Activated CD8-positive, alpha-beta memory T cell treated with anti-CD3 and anti-CD28 coated beads for 36 hours (primary cell): ENCODE measurements around the gene NOTCH3. TPM values are rescaled to one million over a fixed set of nuclear protein-coding genes. Genes with fewer than 3 reads are reported as not detected.

Source experiments
- CTCF ChIA-PET: fragments of 350-600 bp; sonication (Branson Sonifier 250); formaldehyde crosslinking; loops from one replicate; lab custom pipeline; 2021; ENCODE audit warnings: antibody characterized with exemption; lab: Charles Lee
- POLR2A ChIA-PET: fragments of 350-600 bp; sonication (Branson Sonifier 250); formaldehyde crosslinking; loops from one replicate; lab custom pipeline; 2021; ENCODE audit warnings: antibody characterized with exemption; lab: Charles Lee
- total RNA-seq, 2 experiments: library from RNA; stranded (reverse); gene quantifications; one replicate each; pipeline ENCODE4 v1.2.3, GENCODE V29; 2021

The NOTCH3 gene
- total RNA-seq, 2 experiments from 2014 or later, result not detected

DNA sequence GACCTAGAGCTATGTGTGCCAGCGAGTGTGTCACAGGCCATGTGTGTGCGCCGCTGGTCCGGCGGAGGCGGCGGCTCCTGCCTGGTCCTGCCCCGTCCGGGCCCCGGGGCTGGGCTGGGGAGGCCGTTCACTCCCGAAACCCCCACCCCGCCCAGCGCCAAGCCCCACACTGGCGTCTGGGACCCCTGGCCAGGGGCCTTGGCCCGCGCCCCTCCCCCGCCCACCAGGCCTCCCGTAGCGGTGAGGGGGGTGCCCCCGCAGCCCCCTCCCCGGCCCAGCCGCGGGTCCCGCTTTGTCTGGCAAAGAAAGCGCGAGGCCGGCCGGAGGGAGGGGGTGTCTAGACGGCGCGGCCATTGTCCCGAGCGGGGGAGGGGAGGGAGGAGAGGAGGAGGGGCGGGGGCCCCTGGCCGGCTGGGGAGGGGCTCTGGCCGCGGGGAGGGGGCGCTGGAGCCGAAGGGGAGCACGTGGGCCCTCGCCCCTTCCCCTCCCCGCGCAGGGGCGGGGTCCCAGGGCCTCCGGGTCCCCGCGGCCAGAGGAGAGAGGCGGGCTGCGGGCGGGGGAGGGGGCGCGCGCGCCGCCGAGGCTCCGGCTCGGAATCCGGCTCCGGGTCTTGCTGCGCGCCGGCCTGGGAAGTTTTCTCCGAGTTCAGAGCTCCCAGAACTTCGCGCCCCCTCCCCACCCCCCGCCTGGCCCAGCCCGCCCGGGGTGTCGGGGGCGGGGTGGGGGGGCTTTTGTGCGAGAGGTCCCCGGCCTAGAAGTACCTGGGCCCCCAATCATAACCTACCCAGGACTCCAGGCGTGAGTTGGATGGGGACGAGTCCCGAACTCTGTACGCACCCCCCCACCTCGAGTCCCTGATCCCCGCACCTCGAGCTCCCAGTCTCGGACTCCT is 888 bp downstream of the NOTCH3 start:
- ChIA-PET CTCF (no interaction called here), POLR2A (no interaction called here)

- ChIA-PET POLR2A (no interaction called here), CTCF (no interaction called here)
Observed at GRCh38 chr19:15198951-15199660, 1.7 kb downstream of the NOTCH3 start.

DNA sequence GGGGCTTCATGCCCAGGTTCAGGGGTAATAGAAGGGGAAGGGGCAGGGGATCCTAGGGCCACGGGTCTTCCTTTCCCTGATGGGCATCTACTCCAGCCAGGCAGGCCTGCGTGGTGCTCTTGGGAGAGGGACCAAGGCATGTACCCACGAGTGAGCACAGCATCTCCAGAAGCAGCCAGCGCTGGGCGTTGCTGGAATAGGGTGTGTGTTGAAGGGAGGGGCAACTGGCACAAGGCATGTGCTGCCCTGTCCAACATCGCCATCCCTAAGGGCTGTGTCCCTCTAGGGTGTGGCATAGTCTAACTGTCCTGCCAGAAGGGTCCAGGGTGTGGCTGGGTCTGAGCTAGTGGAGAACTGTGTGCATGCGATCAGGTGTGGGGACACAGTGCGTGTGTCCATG is 2.9 kb downstream of the NOTCH3 start:
- POLR2A ChIA-PET, result no interaction called here
- CTCF ChIA-PET, result no interaction called here

GRCh38 chr19:15197275-15197941 is 3.4 kb downstream of the NOTCH3 start:
- ChIA-PET POLR2A (no interaction called here), CTCF (no interaction called here)

DNA sequence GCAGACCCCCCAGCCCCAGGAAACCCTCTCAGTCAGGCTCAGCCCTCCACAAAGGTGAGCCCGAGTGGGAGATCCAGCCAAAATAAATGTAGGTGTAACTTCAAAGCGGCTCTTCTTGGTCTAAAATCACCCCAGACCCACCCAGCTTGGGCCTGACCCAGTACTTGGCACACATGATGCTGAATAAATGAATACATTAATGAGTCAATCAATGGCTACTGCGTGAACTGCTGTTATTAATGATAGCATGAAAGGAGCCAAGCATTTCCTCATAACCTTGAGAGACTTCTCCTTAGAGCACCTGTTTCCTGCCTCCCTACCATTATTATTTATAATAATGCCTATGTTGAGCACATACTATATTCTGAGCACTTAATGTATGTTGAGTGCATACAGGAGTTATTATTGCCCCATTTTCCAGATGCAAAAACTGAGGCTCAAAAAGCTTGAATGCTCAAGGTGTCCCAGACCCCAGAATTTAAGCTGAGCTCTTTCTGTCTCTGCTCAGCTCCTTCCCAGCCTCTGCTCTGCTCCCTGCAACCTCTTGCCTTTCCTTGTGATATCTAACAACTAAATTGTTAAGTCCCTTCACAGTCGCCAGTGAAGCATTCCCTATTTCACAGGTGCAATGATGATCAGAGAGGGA is 4.3 kb downstream of the NOTCH3 start:
- ChIA-PET POLR2A (interaction anchor here (0.5 kb wide), 2 partner anchors 12 to 105 kb away, joined by 4 to 6 read pairs; no protein-coding TSS in a partner anchor), CTCF (no interaction called here)

DNA sequence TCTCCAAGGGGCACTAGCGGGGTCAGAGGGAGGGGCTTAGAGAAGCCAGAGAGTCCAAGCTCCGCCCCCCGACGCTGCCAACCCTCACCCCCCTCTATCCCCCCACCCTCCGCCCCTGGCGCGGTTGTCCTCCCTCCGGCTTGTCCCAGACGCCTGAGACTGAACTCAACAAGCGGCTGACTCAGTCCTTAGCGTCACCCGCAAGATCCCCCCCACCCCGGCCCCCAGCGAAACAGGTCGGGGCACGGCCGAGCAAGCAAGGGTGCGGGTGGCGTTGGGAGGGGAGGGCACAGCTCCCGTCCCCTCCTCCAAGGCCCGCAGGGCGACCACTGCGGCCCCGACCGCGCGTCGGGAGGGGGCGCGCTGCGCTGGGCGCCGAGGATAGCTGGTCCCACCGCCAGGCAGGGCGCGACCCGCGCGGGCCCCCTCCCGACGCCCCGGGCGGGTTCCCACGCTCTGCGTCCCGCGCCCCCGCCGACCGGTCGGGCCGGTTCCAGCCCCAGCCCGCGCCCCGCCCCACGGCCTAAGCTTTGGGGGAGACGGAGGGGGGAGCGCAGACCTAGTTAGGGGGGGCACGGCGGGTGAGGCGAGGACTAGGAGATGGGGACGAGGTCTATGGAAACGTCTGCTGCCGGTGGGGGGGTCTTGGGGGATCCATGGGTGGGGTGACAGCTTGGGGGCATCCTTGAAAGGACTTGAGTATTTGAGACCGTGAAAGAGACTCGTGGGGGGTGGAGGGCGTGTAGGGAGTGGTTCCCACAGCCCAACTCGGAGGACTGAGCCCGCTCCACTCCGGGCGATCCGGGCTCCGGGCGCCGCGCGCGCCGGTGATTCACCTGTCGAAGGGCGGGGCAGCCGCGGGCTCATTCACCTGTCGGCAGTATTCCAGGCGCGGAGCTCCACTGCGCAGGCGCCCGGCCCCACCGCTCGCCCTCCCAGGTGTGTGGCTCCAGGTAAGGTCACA is 5.1 kb downstream of the NOTCH3 start:
- POLR2A ChIA-PET, result interaction anchor here (0.5 kb wide), 1 partner anchor 106 kb away, joined by 6 read pairs; no protein-coding TSS in a partner anchor
- CTCF ChIA-PET, result interaction anchor here (0.7 to 1.5 kb wide), 2 partner anchors 176 to 356 kb away, joined by 3 to 4 read pairs; no protein-coding TSS in a partner anchor

DNA sequence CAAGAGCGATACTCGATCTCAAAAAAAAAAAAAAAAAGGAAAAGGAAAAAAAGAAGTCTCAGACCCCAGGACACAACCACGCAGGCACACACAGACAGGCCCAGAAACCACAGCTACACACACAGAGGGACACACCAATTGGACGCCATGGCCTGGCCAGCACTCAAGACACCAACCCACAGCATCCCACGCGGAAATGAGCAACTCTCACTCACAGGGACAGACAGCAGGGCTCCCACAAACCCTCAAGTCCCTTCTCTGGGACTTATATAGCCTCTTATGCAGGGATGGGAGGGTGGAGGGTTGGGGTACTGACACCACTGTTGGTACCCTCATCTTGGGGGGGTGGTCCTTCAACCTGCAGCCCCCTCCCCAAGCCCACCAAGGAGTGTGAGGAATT is 5.9 kb downstream of the NOTCH3 start:
- CTCF ChIA-PET, result interaction anchor here (1.5 kb wide), 1 partner anchor 357 kb away, joined by 4 read pairs; no protein-coding TSS in a partner anchor
- POLR2A ChIA-PET, result no interaction called here

DNA sequence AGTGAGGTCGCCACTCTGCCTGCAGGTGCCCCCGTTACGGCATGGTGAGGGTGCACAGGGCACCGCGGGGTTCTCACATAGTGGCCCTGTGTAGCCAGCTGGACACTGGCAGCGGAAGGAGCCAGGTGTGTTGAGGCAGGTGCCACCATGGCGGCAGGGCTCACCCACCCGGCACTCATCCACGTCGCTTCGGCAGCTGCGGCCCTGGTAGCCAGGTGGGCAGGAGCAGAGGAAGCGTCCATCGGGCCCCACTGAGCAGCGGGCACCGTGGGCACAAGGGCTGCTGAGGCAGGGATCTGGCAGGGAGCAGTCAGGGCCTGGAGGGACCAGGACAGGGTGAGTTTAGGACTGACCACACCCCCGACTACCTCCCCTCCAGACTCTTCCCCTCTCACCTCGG is 8.8 kb downstream of the NOTCH3 start:
- CTCF ChIA-PET, result no interaction called here
- POLR2A ChIA-PET, result no interaction called here

DNA sequence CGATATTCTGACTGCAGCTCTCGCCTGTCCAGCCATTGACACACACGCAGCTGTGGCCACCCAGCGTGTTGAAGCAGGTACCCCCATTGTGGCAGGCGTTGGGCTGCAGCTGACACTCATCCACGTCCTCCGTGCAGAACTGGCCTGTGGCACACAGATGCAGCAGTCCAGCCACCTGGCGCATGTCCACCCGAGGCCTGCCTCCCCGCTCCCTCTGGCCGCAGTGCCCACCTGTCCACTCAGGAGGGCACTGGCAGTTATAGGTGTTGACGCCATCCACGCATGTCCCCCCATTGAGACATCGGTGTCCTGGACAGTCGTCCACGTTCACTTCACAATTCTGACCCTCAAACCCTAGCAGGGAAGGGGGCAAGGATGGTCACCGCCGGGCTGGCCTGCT is 9.3 kb downstream of the NOTCH3 start:
- CTCF ChIA-PET, result no interaction called here

DNA sequence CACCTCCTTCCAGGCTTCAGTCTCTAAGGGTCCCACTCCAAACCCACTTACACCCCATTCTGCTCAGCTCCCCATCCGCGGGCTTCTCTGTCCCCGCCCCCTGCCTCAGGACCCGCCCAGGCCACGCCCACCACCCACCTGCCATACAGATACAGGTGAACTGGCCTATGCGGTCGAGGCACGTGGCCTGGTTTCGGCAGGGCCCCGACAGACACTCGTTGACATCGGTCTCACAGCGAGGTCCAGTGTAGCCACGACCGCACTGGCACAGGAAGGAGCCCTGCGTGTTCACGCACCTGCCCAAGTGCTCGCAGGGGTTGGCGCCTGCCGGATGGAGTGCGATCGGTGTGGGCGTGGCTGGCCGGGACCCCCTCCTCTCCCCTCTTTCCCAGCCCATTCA is 11.9 kb downstream of the NOTCH3 start:
- ChIA-PET POLR2A (no interaction called here), CTCF (interaction anchor here (0.7 kb wide), 1 partner anchor 52 kb away, joined by 3 read pairs; no protein-coding TSS in a partner anchor)

More for the DNA sequence above, 9.3 kb downstream of the NOTCH3 start:
- POLR2A ChIA-PET, result no interaction called here

GRCh38 chr19:15187026-15188007 is 13.5 kb downstream of the NOTCH3 start:
- CTCF ChIA-PET, result no interaction called here
- POLR2A ChIA-PET, result no interaction called here

DNA sequence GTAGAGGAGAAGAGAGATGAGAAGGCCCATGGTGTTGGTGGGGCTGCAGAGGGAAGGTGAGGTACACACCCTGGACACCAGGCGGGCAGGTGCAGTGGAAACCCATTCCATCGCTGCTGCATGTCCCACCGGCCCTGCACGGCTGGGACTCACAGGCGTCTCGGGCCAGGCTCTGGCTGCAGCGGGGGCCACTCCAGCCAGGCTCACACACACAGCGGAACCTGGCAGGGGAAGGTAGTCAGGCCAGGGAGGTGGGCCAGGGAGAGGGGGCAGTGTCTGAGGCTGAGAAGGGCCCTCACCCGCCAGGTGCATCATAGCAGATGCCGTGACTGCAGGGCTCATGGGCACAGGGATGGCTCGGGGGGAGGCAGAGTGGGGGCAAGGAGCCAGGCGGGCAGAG is 15.6 kb downstream of the NOTCH3 start:
- CTCF ChIA-PET, result no interaction called here
- POLR2A ChIA-PET, result no interaction called here

- ChIA-PET POLR2A (no interaction called here), CTCF (no interaction called here)
Observed at GRCh38 chr19:15184776-15185175, 16.0 kb downstream of the NOTCH3 start.

DNA sequence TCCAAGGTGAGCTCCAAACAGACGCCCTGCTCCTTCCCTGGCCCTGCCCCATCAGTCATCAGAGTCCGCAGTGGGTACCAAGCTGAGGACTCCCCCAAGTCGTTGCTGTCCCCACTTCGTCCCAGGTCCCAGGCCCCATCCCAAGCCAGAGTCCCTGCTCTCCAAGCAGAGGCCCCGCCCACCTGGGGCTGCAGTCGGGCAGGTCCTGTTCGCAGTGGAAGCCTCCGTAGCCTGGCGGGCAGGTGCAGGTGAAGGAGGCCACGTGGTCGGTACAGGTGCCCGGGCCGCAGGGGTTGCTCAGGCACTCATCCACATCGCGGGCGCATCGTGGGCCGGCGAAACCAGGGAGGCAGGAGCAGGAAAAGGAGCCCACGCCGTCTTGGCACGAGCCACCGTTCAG is 19.4 kb downstream of the NOTCH3 start:
- POLR2A ChIA-PET, result no interaction called here
- CTCF ChIA-PET, result no interaction called here

GRCh38 chr19:15180451-15181390 is 20.1 kb downstream of the NOTCH3 start:
- ChIA-PET POLR2A (no interaction called here), CTCF (no interaction called here)
